Mucosa of rectum (tissue), 2 donors: ENCODE data around the gene L1CAM.
A peak's percentile ranks its signal among the peaks of the same experiment; 100 is the strongest.

Experiments
- H3K27ac ChIP-seq, 2 donors: one replicate each; pipeline ENCODE4 v1.7.0; 2013; ENCODE audit warnings: inconsistent platforms in 2 of 2, low read depth in 2 of 2, low read length in 2 of 2
- H3K27me3 ChIP-seq, 2 donors: one replicate each; pipeline ENCODE4 v1.7.0; 2013; ENCODE audit warnings: low read length in 2 of 2; ENCODE audit not compliant: control insufficient read depth in 2 of 2, insufficient read depth in 2 of 2
- H3K36me3 ChIP-seq, 2 donors: one replicate each; pipeline ENCODE4 v1.7.0; 2013; ENCODE audit warnings: low read length in 2 of 2; ENCODE audit not compliant: control insufficient read depth in 2 of 2, insufficient read depth in 2 of 2
- H3K4me1 ChIP-seq, 2 donors: one replicate each; pipeline ENCODE4 v1.7.0; 2013; ENCODE audit warnings: low read length in 2 of 2, mild to moderate bottlenecking in 1 of 2; ENCODE audit not compliant: control insufficient read depth in 2 of 2, insufficient read depth in 2 of 2
- H3K4me3 ChIP-seq, 2 donors: one replicate each; pipeline ENCODE4 v1.7.0; 2013; ENCODE audit warnings: low read length in 2 of 2
- H3K9ac ChIP-seq, 2 donors: one replicate each; pipeline ENCODE4 v1.7.0; 2013; ENCODE audit warnings: low read length in 2 of 2, low read depth in 1 of 2, mild to moderate bottlenecking in 1 of 2
- H3K9me3 ChIP-seq, 2 donors: one replicate each; pipeline ENCODE4 v1.7.0; 2013; ENCODE audit warnings: low read length in 2 of 2; ENCODE audit not compliant: control insufficient read depth in 2 of 2
- donor health status: healthy.
- donor health status: Normal muscosa, but diverticular disease.

L1CAM gene

GRCh38 chrX:153829799-153830639, 56.0 kb downstream of the L1CAM start, which contains the start of gene PDZD4:
Gene PDZD4 (minus strand): TSS chrX:153830544. CDS start chrX:153830298, 246 bp downstream.
- Histone ChIP-seq H3K27ac (no peak within 1 kb of the TSS), H3K9ac (no peak within 1 kb of the TSS), H3K27me3 (peaks cover 24 to 29% of the 10 kb centered on the region in 2 donors), H3K4me1 (no peaks in the 10 kb centered on the region), H3K9me3 (peaks cover 0 to 4% of the 10 kb centered on the region in 2 donors), H3K36me3 (no peaks in the 10 kb centered on the region), H3K4me3 (peak within 1 kb of the TSS; percentile 23 to 41)

GRCh38 chrX:153829549-153829798, 56.5 kb downstream of the L1CAM start:
- Histone ChIP-seq H3K4me3 (no peak overlapping the region), H3K27me3 (peaks cover 26 to 27% of the 10 kb centered on the region in 2 donors), H3K4me1 (no peaks in the 10 kb centered on the region), H3K9ac (no peak overlapping the region), H3K9me3 (peaks cover 0 to 2% of the 10 kb centered on the region in 2 donors), H3K36me3 (no peaks in the 10 kb centered on the region), H3K27ac (no peak overlapping the region)

- H3K27me3 ChIP-seq = peaks cover 28 to 30% of the 10 kb centered on the region in 2 donors
- H3K4me1 ChIP-seq = no peaks in the 10 kb centered on the region
- H3K36me3 ChIP-seq = no peaks in the 10 kb centered on the region
- H3K9ac ChIP-seq = no peak overlapping the region
- no peak overlapping the region for H3K27ac ChIP-seq
- H3K9me3 ChIP-seq = peaks cover 0 to 2% of the 10 kb centered on the region in 2 donors
- H3K4me3 ChIP-seq = peak overlapping the region in 1 of 2 donors; percentile 35
Measured at GRCh38 chrX:153828723-153829548, 57.0 kb downstream of the L1CAM start.

- H3K4me1 ChIP-seq = no peaks in the 10 kb centered on the region
- peaks cover 24 to 27% of the 10 kb centered on the region in 2 donors for H3K27me3 ChIP-seq
- no peak overlapping the region for H3K9ac ChIP-seq
- H3K9me3 ChIP-seq = peaks cover 0 to 2% of the 10 kb centered on the region in 2 donors
- H3K4me3 ChIP-seq = no peak overlapping the region
- H3K27ac ChIP-seq = no peak overlapping the region
- H3K36me3 ChIP-seq = no peaks in the 10 kb centered on the region
Measured at GRCh38 chrX:153828308-153828707, 57.7 kb downstream of the L1CAM start.

GRCh38 chrX:153827903-153828302, 58.1 kb downstream of the L1CAM start:
- Histone ChIP-seq H3K9ac (no peak overlapping the region), H3K36me3 (no peaks in the 10 kb centered on the region), H3K9me3 (peaks cover 0 to 2% of the 10 kb centered on the region in 2 donors), H3K27ac (no peak overlapping the region), H3K27me3 (peaks cover 24 to 26% of the 10 kb centered on the region in 2 donors), H3K4me3 (no peak overlapping the region), H3K4me1 (no peaks in the 10 kb centered on the region)

GRCh38 chrX:153827016-153827415, 59.0 kb downstream of the L1CAM start:
- H3K9me3 ChIP-seq = peaks cover 0 to 2% of the 10 kb centered on the region in 2 donors
- H3K36me3 ChIP-seq = no peaks in the 10 kb centered on the region
- H3K4me3 ChIP-seq = no peak overlapping the region
- no peak overlapping the region for H3K27ac ChIP-seq
- H3K9ac ChIP-seq = no peak overlapping the region
- H3K27me3 ChIP-seq = peaks cover 19 to 26% of the 10 kb centered on the region in 2 donors
- H3K4me1 ChIP-seq = no peaks in the 10 kb centered on the region

- Histone ChIP-seq H3K9ac (no peak overlapping the region), H3K27me3 (peaks cover 22 to 24% of the 10 kb centered on the region in 2 donors), H3K4me3 (no peak overlapping the region), H3K36me3 (no peaks in the 10 kb centered on the region), H3K4me1 (no peaks in the 10 kb centered on the region), H3K27ac (no peak overlapping the region), H3K9me3 (peaks cover 0 to 2% of the 10 kb centered on the region in 2 donors)
Measured at GRCh38 chrX:153825042-153825441, 60.9 kb downstream of the L1CAM start.

- peaks cover 0 to under 1% of the 10 kb centered on the region in 2 donors for H3K4me1 ChIP-seq
- H3K4me3 ChIP-seq = no peak overlapping the region
- no peak overlapping the region for H3K9ac ChIP-seq
- H3K9me3 ChIP-seq = peaks cover 0 to 2% of the 10 kb centered on the region in 2 donors
- H3K27ac ChIP-seq = no peak overlapping the region
- peaks cover 24 to 27% of the 10 kb centered on the region in 2 donors for H3K27me3 ChIP-seq
- H3K36me3 ChIP-seq = no peaks in the 10 kb centered on the region
Measured at GRCh38 chrX:153824348-153824747, 61.6 kb downstream of the L1CAM start.

GRCh38 chrX:153821066-153821465, 64.9 kb downstream of the L1CAM start:
- Histone ChIP-seq H3K9ac (no peak overlapping the region), H3K27me3 (peaks cover 18 to 23% of the 10 kb centered on the region in 2 donors), H3K27ac (no peak overlapping the region), H3K9me3 (no peaks in the 10 kb centered on the region), H3K4me3 (no peak overlapping the region), H3K4me1 (peaks cover 0 to 6% of the 10 kb centered on the region in 2 donors), H3K36me3 (no peaks in the 10 kb centered on the region)

- Histone ChIP-seq H3K36me3 (no peaks in the 10 kb centered on the region), H3K27ac (no peak overlapping the region), H3K4me1 (peaks cover 0 to 6% of the 10 kb centered on the region in 2 donors), H3K4me3 (no peak overlapping the region), H3K9me3 (no peaks in the 10 kb centered on the region), H3K9ac (no peak overlapping the region), H3K27me3 (peaks cover 18 to 23% of the 10 kb centered on the region in 2 donors)
Measured at GRCh38 chrX:153820601-153821000, 65.4 kb downstream of the L1CAM start.
